WERI-Rb-1 (cell line): ENCODE data around the gene TEAD1.

Experiments
- DNase-seq: peaks from one replicate; pipeline ENCODE4 v3.0.0-alpha.2; 2020
- H3K27ac ChIP-seq: fragments of 250-450 bp; sonication (Bioruptor Pico); 2 replicates; pipeline ENCODE4 v1.5.1; 2020; ENCODE audit warnings: mild to moderate bottlenecking, moderate library complexity
- H3K27me3 ChIP-seq: fragments of 250-450 bp; sonication (Bioruptor Pico); 2 replicates; pipeline ENCODE4 v1.5.1; 2021; ENCODE audit warnings: mild to moderate bottlenecking, low read depth, moderate library complexity; ENCODE audit not compliant: insufficient read depth, severe bottlenecking
- H3K36me3 ChIP-seq: fragments of 250-450 bp; sonication (Bioruptor Pico); 2 replicates; pipeline ENCODE4 v1.5.1; 2020; ENCODE audit warnings: mild to moderate bottlenecking, moderate library complexity
- H3K4me3 ChIP-seq: 2 replicates; pipeline ENCODE4 v1.5.1; 2011; ENCODE audit warnings: low read depth, mild to moderate bottlenecking, control low read depth, low read length
- H3K9me3 ChIP-seq: fragments of 250-450 bp; sonication (Bioruptor Pico); 2 replicates; pipeline ENCODE4 v1.5.1; 2021; ENCODE audit warnings: mild to moderate bottlenecking, moderate library complexity; ENCODE audit not compliant: severe bottlenecking
- TF ChIP-seq, protein P1 (sequence below): IDR thresholded peaks from 2 replicates; pipeline ENCODE4 v1.5.1; 2011; ENCODE audit warnings: low read depth, mild to moderate bottlenecking, control low read depth, inconsistent platforms, low read length

The TEAD1 gene

DNA sequence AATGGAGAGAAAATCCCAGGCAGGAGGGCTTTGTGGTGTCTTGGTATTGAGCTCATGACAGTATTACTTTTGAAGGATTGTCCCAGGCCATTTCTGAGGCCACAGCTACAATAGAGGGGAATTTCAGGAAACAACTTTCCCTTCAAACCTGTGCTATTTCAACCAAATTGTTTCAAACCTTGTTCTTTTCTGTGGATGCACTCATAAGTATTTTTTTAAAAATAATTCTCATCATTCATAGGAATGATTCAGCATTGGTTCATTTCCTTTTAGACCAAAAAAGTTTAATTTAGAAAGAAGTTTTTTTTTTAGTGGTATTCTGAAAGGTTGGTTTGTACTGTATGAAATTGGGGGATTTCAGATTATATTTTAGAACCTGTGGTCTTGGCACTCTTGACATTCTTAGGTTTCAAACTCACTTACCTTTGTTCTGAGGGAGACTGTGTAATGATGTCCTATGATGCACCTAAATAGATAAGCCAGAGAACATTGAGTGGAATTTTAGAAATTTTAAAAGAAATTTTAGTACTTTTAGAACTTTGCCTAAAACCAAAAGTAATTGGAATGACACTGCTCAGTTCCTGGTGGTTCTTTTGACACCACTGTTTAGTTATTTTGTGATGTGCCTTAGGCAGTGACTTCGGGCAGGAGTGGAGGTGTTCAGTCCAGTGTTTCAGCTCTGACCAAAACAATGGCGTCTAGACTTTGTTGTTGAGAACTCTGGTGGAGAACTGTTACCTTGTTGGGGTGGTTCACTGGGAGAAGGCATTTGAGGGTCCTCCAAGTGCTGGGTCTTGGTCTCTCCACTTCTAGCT lies 12.2 kb downstream of the TEAD1 start:
- no peak overlapping the region for H3K27ac ChIP-seq
- H3K27me3 ChIP-seq, result no peaks in the 10 kb centered on the region
- TF ChIP-seq, protein P1, sequence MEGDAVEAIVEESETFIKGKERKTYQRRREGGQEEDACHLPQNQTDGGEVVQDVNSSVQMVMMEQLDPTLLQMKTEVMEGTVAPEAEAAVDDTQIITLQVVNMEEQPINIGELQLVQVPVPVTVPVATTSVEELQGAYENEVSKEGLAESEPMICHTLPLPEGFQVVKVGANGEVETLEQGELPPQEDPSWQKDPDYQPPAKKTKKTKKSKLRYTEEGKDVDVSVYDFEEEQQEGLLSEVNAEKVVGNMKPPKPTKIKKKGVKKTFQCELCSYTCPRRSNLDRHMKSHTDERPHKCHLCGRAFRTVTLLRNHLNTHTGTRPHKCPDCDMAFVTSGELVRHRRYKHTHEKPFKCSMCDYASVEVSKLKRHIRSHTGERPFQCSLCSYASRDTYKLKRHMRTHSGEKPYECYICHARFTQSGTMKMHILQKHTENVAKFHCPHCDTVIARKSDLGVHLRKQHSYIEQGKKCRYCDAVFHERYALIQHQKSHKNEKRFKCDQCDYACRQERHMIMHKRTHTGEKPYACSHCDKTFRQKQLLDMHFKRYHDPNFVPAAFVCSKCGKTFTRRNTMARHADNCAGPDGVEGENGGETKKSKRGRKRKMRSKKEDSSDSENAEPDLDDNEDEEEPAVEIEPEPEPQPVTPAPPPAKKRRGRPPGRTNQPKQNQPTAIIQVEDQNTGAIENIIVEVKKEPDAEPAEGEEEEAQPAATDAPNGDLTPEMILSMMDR, result no peak
- no peak for DNase-seq
- peaks cover 8% of the 10 kb centered on the region for H3K36me3 ChIP-seq
- no peaks in the 10 kb centered on the region for H3K9me3 ChIP-seq
- no peak overlapping the region for H3K4me3 ChIP-seq

DNA sequence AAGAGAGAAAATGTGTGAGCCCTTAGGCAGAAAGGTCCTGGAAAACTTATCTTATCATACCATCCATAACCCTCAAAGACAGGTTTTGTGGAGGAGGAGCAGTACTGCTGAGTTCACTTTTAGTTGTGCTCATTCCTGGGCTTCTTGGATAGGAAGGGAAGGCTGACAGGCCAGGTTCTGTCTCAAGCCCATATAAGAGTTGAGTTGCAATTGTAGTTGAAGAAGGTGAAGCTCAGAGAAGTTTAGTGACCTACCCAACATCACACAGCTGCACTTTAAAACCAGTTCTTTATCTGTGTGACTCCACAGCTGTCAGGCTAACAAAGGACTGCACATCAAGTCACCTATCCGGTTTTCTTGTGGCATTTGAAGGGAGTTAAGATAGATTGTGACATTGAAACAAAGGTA lies 13.0 kb downstream of the TEAD1 start:
- Histone ChIP-seq H3K9me3 (no peaks in the 10 kb centered on the region), H3K4me3 (no peak overlapping the region), H3K36me3 (peaks cover under 1% of the 10 kb centered on the region; the same call in 1 of the 2 replicates), H3K27ac (no peak overlapping the region), H3K27me3 (no peaks in the 10 kb centered on the region)
- TF ChIP-seq, protein P1, result no peak
- DNase-seq, result no peak

DNA sequence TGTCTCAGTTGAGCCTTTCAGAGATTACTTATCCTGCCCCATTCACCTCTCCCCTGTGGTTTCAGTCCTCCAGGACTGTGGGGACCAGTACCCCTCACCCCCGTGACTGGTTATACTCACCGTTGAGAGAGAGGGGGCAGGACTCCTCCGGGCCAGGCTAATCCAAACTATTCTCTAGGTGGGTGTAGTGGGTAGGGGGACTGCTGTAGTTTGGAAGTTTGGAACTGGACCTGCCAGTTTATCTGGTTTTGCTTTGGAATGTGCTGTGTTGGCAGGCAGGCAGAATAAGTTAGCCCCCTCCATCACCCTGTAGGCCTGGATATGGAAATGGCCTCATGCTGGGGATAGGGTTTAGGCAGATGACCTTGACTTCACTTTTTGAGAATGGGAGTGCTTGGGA lies 13.5 kb downstream of the TEAD1 start:
- TF ChIP-seq, protein P1, result no peak
- no peaks in the 10 kb centered on the region for H3K9me3 ChIP-seq
- no peak for DNase-seq
- no peaks in the 10 kb centered on the region; the same call in 1 of the 2 replicates for H3K36me3 ChIP-seq
- no peak overlapping the region for H3K4me3 ChIP-seq
- no peaks in the 10 kb centered on the region for H3K27me3 ChIP-seq
- no peak overlapping the region for H3K27ac ChIP-seq

DNA sequence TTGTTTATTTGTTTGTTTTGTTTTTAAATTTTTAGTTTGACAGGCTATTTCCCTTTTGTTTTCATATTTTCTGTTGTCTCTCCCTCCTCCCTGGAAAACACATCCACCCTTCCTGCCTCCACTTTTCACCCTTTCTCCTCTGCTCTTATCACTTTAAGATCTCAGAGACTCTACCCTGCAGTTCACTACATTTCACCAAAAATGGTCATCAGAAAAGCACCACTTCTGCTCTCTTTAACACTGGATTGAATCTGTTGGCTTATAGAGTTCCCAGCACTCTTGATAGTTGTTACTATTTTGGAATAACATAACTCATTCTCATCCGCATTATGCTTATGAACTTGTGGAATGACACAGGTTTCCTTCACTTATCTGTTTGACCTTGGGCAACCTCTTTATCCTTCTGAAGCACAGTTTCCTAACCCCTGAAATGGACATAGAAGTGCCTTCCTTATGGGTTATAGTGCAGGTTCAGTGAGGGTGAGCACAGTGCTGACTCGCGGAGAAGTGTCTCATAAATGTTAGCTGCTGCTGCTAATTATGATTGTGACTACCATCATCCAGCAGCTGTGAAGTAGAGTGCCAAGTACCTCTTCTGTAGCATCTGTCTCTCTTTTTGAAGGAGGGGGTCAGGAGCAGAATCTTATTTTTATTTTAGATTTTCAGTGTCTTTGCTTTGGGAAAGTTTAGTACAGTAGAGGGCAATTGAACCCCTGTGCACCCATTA lies 15.0 kb downstream of the TEAD1 start:
- no peak for DNase-seq
- Histone ChIP-seq H3K36me3 (no peaks in the 10 kb centered on the region; the same call in 1 of the 2 replicates), H3K27ac (no peak overlapping the region), H3K27me3 (no peaks in the 10 kb centered on the region), H3K9me3 (no peaks in the 10 kb centered on the region), H3K4me3 (no peak overlapping the region)
- TF ChIP-seq, protein P1, result no peak

DNA sequence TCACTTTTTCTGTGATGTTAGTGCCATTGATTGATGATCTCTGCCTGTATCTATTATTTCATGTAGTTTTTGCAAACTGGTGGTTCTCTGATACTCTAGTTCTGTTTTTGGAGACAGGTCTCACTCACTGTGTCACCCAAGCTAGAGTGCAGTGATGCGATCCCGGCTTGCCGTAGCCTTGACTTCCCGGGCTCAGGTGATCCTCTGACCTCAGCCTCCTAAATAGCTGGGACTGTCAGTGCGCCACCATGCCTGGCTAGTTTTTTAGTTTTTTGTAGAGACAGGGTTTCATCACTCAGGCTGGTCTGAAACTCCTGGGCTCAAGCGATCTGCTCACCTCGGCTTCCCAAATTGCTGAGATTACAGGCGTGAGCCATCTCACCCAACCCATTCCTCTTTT lies 16.4 kb downstream of the TEAD1 start:
- Histone ChIP-seq H3K27ac (no peak overlapping the region), H3K36me3 (no peaks in the 10 kb centered on the region), H3K27me3 (no peaks in the 10 kb centered on the region), H3K9me3 (no peaks in the 10 kb centered on the region), H3K4me3 (no peak overlapping the region)
- DNase-seq, result no peak
- TF ChIP-seq, protein P1, result no peak
